DND-41 (cell line): ENCODE results near the gene EMX2.

Experiments used
- ATAC-seq: fragments of 200-7000 bp; cut with Tn5 transposase; 3 replicates; pipeline ENCODE4 v1.9.1; 2021; ENCODE audit warnings: low read depth; ENCODE audit not compliant: insufficient read depth
- DNase-seq: peaks from one replicate; pipeline ENCODE4 v3.0.0-alpha.2; 2020
- H2AFZ ChIP-seq: 2 replicates; pipeline ENCODE4 v1.6.0; 2012; ENCODE audit warnings: low read depth, low read length
- H3K27ac ChIP-seq: 2 replicates; pipeline ENCODE4 v1.5.1; 2012; ENCODE audit warnings: low read length, inconsistent platforms
- H3K27me3 ChIP-seq: fragments of 200-600 bp; sonication (generic); 2 replicates; pipeline ENCODE4 v1.6.0; 2012; ENCODE audit warnings: low read length, mild to moderate bottlenecking, inconsistent platforms; ENCODE audit not compliant: insufficient read depth, poor library complexity
- H3K36me3 ChIP-seq: 2 replicates; pipeline ENCODE4 v1.5.1; 2012; ENCODE audit warnings: low read length, inconsistent platforms; ENCODE audit not compliant: insufficient read depth
- H3K4me1 ChIP-seq: 2 replicates; pipeline ENCODE4 v1.5.1; 2012; ENCODE audit warnings: mild to moderate bottlenecking, low read length; ENCODE audit not compliant: insufficient read depth
- H3K4me2 ChIP-seq: 2 replicates; pipeline ENCODE4 v1.6.0; 2012; ENCODE audit warnings: mild to moderate bottlenecking, moderate library complexity, low read length, inconsistent platforms; ENCODE audit not compliant: insufficient read depth
- H3K4me3 ChIP-seq, 2 experiments: fragments of 200-600 bp in 1 of 2; shearing (Covaris generic) in 1 of 2; 2 replicates each; pipeline ENCODE4 v1.5.1; 2012 to 2016; ENCODE audit warnings: inconsistent platforms in 2 of 2, low read length in 2 of 2, mild to moderate bottlenecking in 2 of 2, low read depth in 1 of 2, moderate library complexity in 1 of 2
- H3K79me2 ChIP-seq: 2 replicates; pipeline ENCODE4 v1.6.0; 2012; ENCODE audit warnings: low read length, inconsistent platforms; ENCODE audit not compliant: insufficient read depth
- H3K9ac ChIP-seq: 2 replicates; pipeline ENCODE4 v1.6.0; 2012; ENCODE audit warnings: low read depth, mild to moderate bottlenecking, inconsistent platforms, low read length, moderate library complexity
- H3K9me3 ChIP-seq: 2 replicates; pipeline ENCODE4 v1.5.1; 2012; ENCODE audit warnings: low read length, moderate library complexity, mild to moderate bottlenecking, inconsistent platforms; ENCODE audit not compliant: insufficient read depth, severe bottlenecking
- H4K20me1 ChIP-seq: 2 replicates; pipeline ENCODE4 v1.6.0; 2012; ENCODE audit warnings: low read length; ENCODE audit not compliant: insufficient read depth
- CTCF ChIP-seq: IDR thresholded peaks from 2 replicates; pipeline ENCODE4 v1.5.1; 2012; ENCODE audit warnings: borderline replicate concordance, low read length, moderate library complexity, mild to moderate bottlenecking; ENCODE audit not compliant: poor library complexity, severe bottlenecking; ENCODE audit errors: extremely low read depth
- EZH2 ChIP-seq: IDR thresholded peaks from 3 replicates; pipeline ENCODE4 v1.6.1; 2012; ENCODE audit warnings: borderline replicate concordance, low read depth, mild to moderate bottlenecking, moderate library complexity, low read length, inconsistent platforms; ENCODE audit not compliant: severe bottlenecking

Gene EMX2

DNA sequence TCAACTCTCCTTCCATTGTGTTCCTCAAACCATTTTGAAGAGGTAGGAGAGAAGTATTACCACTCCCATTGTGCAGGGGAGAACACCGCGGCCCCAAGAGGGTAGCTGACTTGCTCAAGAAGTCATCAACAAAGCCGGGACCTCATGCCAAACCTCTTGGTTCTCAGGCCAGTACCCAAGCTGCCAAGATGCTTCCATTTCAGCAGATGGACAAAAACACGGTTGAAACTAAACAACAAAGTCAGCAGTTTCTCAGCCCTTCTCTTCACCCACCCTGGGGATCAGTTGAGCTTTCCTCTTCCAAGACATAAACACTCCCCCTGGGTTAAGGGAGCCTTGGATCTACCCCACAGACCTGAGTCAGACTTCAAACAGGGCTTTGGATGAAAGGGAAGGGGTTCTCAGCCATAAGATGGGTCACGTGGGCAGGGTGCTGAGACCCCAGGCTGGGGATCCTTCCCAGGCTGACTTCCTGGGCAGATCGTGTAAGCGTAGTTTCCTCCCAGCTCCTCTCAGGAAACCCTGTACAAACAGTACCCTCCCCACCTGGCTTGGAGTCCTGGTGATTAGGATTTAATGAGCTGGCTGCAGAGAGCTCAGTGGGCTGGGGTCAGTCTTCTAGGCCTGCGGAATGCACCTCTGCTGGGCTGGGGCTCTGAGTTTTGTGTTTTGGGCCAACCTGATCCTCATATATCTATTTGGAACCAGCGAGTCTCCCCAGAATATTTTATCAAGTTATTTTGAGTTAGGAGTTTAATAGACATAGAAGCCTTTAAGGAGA, 27.3 kb downstream of the EMX2 start:
- Histone ChIP-seq H3K9me3 (no peaks in the 10 kb centered on the region), H3K79me2 (no peaks in the 10 kb centered on the region), H2AFZ (no peak overlapping the region), H3K9ac (no peak overlapping the region), H3K4me3 (no peak overlapping the region), H3K27me3 (no peaks in the 10 kb centered on the region), H3K4me2 (no peak overlapping the region), H4K20me1 (no peaks in the 10 kb centered on the region), H3K36me3 (no peaks in the 10 kb centered on the region), H3K27ac (no peak overlapping the region), H3K4me1 (no peaks in the 10 kb centered on the region)
- TF ChIP-seq CTCF (no peak), EZH2 (no peak)
- no peak for ATAC-seq
- no peak for DNase-seq

- TF ChIP-seq CTCF (no peak), EZH2 (no peak)
- DNase-seq = no peak
- H3K9ac ChIP-seq = no peak overlapping the region
- H3K4me1 ChIP-seq = no peaks in the 10 kb centered on the region
- ATAC-seq = no peak
- no peaks in the 10 kb centered on the region for H3K9me3 ChIP-seq
- H3K27me3 ChIP-seq = no peaks in the 10 kb centered on the region
- no peaks in the 10 kb centered on the region for H3K79me2 ChIP-seq
- no peak overlapping the region for H3K4me3 ChIP-seq
- no peak overlapping the region for H3K4me2 ChIP-seq
- no peaks in the 10 kb centered on the region for H4K20me1 ChIP-seq
- no peak overlapping the region for H3K27ac ChIP-seq
- H3K36me3 ChIP-seq = no peaks in the 10 kb centered on the region
- H2AFZ ChIP-seq = no peak overlapping the region
Measured at GRCh38 chr10:117570880-117571279, 28.3 kb downstream of the EMX2 start.

GRCh38 chr10:117574498-117575146, 32.1 kb downstream of the EMX2 start:
- Histone ChIP-seq H2AFZ (no peak overlapping the region), H4K20me1 (no peaks in the 10 kb centered on the region; the same call in 1 of the 2 replicates), H3K79me2 (no peaks in the 10 kb centered on the region), H3K27ac (no peak overlapping the region), H3K9ac (no peak overlapping the region), H3K27me3 (no peaks in the 10 kb centered on the region), H3K4me1 (no peaks in the 10 kb centered on the region), H3K36me3 (no peaks in the 10 kb centered on the region), H3K4me2 (no peak overlapping the region), H3K9me3 (no peaks in the 10 kb centered on the region), H3K4me3 (no peak overlapping the region)
- no peak for TF ChIP-seq CTCF
- no peak for TF ChIP-seq EZH2
- ATAC-seq (no peak), DNase-seq (no peak)
